Hematopoietic multipotent progenitor cell treated with erythropoietin and hydrocortisone succinate and interleukin-3 and kit ligand, for 4 days (in vitro differentiated cells): Measurements from ENCODE around the gene PRR7.
A peak's percentile ranks its signal among the peaks of the same experiment; 100 is the strongest.
"Not testable (repeated sequence)": the region's sequence is repeated elsewhere in the genome, so short reads cannot be mapped to it uniquely, and the experiment has no call there.

ENCODE experiments used
- DNase-seq: peaks from one replicate; pipeline ENCODE4 v3.0.0-alpha.2; 2015

PRR7 gene

GRCh38 chr5:177470759-177471536 is 24.3 kb downstream of the PRR7 start:
- DNase-seq: no peak

GRCh38 chr5:177471610-177472356 is 25.2 kb downstream of the PRR7 start:
- DNase-seq: peak; percentile 40

- peak; percentile 55 for DNase-seq
Observed at GRCh38 chr5:177472460-177473442, 26.1 kb downstream of the PRR7 start.

GRCh38 chr5:177473443-177474001 is 26.9 kb downstream of the PRR7 start, which contains the start of gene DBN1:
TSS of gene DBN1 (minus strand) at chr5:177473634. CDS start at chr5:177473521, 113 bp downstream.
- peak; percentile 63 for DNase-seq

GRCh38 chr5:177474002-177474476 is 27.4 kb downstream of the PRR7 start:
- DNase-seq: peak; percentile 2

GRCh38 chr5:177474846-177475562 is 28.4 kb downstream of the PRR7 start:
- no peak for DNase-seq

GRCh38 chr5:177475563-177476427 is 29.2 kb downstream of the PRR7 start:
- no peak for DNase-seq

- DNase-seq: no peak
Observed at GRCh38 chr5:177476531-177477233, 30.1 kb downstream of the PRR7 start.

- no peak for DNase-seq
Observed at GRCh38 chr5:177477701-177478477, 31.3 kb downstream of the PRR7 start.

- DNase-seq: peak; percentile 96
Observed at GRCh38 chr5:177478711-177479646, 32.4 kb downstream of the PRR7 start.

- no peak for DNase-seq
Observed at GRCh38 chr5:177479774-177480173, 33.2 kb downstream of the PRR7 start.

- no peak for DNase-seq
Observed at GRCh38 chr5:177482359-177482795, 35.8 kb downstream of the PRR7 start.

- no peak for DNase-seq
Observed at GRCh38 chr5:177483042-177483441, 36.4 kb downstream of the PRR7 start.

GRCh38 chr5:177483994-177484901 is 37.6 kb downstream of the PRR7 start:
- DNase-seq: no peak

GRCh38 chr5:177484902-177485549 is 38.4 kb downstream of the PRR7 start:
- DNase-seq: no peak

- DNase-seq: not testable (repeated sequence)
Observed at GRCh38 chr5:177485753-177486152, 39.1 kb downstream of the PRR7 start.
